ENCODE measurements around the gene ASB13.
A peak's percentile ranks its signal among the peaks of the same experiment; 100 is the strongest.

DNA sequence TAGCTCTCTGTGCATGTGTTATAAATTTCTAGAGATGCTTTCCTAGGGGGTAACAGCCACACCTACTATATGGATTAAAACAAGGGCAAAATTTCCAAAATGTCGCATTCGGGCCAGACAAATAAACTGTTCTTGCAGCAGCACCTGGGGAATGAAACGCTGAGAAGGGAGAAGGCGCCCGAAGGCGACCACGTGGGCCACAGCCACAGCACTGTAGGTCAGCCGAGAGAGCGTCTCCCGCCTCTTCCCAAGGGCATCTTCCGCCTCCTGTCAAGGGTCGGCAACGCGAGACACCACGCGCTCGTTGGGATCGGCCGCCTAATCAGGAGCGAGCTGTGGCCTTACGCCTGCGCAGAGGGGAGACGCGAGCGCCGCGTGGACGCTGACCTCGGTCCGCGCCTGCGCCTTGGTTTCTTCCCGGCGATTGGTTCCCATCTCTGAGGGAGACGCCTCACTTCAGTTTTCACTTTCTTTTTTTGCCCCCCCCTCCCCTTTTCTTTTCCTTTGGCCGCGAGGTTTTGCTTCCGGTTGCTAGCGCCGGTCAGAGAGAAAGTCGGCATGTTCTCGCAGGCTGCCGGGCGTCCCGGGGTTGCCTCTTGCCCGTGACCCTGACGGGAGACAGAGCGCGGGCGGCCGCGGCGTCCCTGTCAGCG, 18.0 kb upstream of the ASB13 start, which contains the start of gene TASOR2:
- TF ChIP-seq POLR2A (IDR thresholded peaks at IDR 0.05): peak in 1 of 2 donors; percentile 58
- TF ChIP-seq, protein P1, sequence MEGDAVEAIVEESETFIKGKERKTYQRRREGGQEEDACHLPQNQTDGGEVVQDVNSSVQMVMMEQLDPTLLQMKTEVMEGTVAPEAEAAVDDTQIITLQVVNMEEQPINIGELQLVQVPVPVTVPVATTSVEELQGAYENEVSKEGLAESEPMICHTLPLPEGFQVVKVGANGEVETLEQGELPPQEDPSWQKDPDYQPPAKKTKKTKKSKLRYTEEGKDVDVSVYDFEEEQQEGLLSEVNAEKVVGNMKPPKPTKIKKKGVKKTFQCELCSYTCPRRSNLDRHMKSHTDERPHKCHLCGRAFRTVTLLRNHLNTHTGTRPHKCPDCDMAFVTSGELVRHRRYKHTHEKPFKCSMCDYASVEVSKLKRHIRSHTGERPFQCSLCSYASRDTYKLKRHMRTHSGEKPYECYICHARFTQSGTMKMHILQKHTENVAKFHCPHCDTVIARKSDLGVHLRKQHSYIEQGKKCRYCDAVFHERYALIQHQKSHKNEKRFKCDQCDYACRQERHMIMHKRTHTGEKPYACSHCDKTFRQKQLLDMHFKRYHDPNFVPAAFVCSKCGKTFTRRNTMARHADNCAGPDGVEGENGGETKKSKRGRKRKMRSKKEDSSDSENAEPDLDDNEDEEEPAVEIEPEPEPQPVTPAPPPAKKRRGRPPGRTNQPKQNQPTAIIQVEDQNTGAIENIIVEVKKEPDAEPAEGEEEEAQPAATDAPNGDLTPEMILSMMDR (IDR thresholded peaks at IDR 0.05): no peak
